GM23338 (cell line): ENCODE measurements around the gene GOLGA2. TPM values are rescaled to one million over a fixed set of nuclear protein-coding genes. Genes with fewer than 3 reads are reported as not detected.

Experiments used
- EZH2 ChIP-seq: fragments of 200-600 bp; sonication (generic); IDR thresholded peaks from one replicate; pipeline ENCODE4 v1.8.0; 2017; ENCODE audit warnings: antibody characterized with exemption, mild to moderate bottlenecking, low read depth; ENCODE audit not compliant: unreplicated experiment
- EZH2phosphoT487 ChIP-seq: fragments of 200-600 bp; sonication (generic); IDR thresholded peaks from one replicate; pipeline ENCODE4 v1.8.1; 2018; ENCODE audit warnings: antibody characterized with exemption; ENCODE audit not compliant: unreplicated experiment
- NANOG ChIP-seq: IDR thresholded peaks from 2 replicates; pipeline ENCODE4 v1.6.1; 2016; ENCODE audit warnings: antibody characterized with exemption, borderline replicate concordance
- ZNF114 ChIP-seq: fragments of 250-450 bp; sonication (Bioruptor Pico); IDR thresholded peaks from 2 replicates; pipeline ENCODE4 v1.5.0; 2020; ENCODE audit warnings: mild to moderate bottlenecking, moderate library complexity
- ZNF331 ChIP-seq: fragments of 250-450 bp; sonication (Bioruptor Pico); IDR thresholded peaks from 2 replicates; pipeline ENCODE4 v1.5.0; 2020; ENCODE audit warnings: low read depth, mild to moderate bottlenecking, moderate library complexity
- polyA plus RNA-seq: library from polyadenylated mRNA; unstranded; fragments of >200 nt; fragmentation: Nextera tagmentation; extraction: Ambion mirVana; gene quantifications from 2 replicates; pipeline ENCODE4 v1.2.1, GENCODE V29; 2016
- total RNA-seq: library from RNA; depleted of rRNA; stranded (reverse); fragments of >200 nt; shearing (Covaris generic); gene quantifications from 2 replicates; pipeline ENCODE4 v1.2.3, GENCODE V29; 2014
- TF ChIP-seq, protein P1 (sequence below): fragments of 250-450 bp; sonication (Bioruptor Pico); IDR thresholded peaks from 2 replicates; pipeline ENCODE4 v1.5.0; 2020; ENCODE audit warnings: mild to moderate bottlenecking, moderate library complexity
- TF ChIP-seq, protein P2 (sequence below): IDR thresholded peaks from one replicate; pipeline ENCODE4 v1.6.1; 2018; ENCODE audit warnings: antibody characterized with exemption; ENCODE audit not compliant: unreplicated experiment

GOLGA2 gene
- total and polyA plus RNA-seq, 2 experiments from 2014 or later = 32.6 to 48.4 TPM

DNA sequence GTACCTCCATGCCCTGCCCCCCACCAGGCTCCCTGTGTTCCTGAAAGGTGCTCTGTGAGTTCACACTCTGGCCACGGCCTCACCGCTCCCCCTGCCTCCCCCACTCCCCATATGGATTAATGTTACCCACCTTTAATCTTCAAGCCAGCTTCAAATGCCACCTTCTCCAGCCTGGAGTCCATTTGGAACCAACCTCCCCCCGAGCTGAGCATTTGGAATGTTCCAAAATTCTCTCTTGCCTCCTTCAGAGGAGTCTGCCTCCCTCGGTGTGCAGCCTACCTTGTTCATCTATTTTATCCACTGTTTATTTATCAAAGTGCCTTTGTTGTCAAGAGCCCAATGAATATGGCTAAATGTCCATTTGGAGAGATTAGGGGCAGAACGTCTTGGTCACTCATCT, 4.3 kb downstream of the GOLGA2 start (continued):
- TF ChIP-seq, protein P1, sequence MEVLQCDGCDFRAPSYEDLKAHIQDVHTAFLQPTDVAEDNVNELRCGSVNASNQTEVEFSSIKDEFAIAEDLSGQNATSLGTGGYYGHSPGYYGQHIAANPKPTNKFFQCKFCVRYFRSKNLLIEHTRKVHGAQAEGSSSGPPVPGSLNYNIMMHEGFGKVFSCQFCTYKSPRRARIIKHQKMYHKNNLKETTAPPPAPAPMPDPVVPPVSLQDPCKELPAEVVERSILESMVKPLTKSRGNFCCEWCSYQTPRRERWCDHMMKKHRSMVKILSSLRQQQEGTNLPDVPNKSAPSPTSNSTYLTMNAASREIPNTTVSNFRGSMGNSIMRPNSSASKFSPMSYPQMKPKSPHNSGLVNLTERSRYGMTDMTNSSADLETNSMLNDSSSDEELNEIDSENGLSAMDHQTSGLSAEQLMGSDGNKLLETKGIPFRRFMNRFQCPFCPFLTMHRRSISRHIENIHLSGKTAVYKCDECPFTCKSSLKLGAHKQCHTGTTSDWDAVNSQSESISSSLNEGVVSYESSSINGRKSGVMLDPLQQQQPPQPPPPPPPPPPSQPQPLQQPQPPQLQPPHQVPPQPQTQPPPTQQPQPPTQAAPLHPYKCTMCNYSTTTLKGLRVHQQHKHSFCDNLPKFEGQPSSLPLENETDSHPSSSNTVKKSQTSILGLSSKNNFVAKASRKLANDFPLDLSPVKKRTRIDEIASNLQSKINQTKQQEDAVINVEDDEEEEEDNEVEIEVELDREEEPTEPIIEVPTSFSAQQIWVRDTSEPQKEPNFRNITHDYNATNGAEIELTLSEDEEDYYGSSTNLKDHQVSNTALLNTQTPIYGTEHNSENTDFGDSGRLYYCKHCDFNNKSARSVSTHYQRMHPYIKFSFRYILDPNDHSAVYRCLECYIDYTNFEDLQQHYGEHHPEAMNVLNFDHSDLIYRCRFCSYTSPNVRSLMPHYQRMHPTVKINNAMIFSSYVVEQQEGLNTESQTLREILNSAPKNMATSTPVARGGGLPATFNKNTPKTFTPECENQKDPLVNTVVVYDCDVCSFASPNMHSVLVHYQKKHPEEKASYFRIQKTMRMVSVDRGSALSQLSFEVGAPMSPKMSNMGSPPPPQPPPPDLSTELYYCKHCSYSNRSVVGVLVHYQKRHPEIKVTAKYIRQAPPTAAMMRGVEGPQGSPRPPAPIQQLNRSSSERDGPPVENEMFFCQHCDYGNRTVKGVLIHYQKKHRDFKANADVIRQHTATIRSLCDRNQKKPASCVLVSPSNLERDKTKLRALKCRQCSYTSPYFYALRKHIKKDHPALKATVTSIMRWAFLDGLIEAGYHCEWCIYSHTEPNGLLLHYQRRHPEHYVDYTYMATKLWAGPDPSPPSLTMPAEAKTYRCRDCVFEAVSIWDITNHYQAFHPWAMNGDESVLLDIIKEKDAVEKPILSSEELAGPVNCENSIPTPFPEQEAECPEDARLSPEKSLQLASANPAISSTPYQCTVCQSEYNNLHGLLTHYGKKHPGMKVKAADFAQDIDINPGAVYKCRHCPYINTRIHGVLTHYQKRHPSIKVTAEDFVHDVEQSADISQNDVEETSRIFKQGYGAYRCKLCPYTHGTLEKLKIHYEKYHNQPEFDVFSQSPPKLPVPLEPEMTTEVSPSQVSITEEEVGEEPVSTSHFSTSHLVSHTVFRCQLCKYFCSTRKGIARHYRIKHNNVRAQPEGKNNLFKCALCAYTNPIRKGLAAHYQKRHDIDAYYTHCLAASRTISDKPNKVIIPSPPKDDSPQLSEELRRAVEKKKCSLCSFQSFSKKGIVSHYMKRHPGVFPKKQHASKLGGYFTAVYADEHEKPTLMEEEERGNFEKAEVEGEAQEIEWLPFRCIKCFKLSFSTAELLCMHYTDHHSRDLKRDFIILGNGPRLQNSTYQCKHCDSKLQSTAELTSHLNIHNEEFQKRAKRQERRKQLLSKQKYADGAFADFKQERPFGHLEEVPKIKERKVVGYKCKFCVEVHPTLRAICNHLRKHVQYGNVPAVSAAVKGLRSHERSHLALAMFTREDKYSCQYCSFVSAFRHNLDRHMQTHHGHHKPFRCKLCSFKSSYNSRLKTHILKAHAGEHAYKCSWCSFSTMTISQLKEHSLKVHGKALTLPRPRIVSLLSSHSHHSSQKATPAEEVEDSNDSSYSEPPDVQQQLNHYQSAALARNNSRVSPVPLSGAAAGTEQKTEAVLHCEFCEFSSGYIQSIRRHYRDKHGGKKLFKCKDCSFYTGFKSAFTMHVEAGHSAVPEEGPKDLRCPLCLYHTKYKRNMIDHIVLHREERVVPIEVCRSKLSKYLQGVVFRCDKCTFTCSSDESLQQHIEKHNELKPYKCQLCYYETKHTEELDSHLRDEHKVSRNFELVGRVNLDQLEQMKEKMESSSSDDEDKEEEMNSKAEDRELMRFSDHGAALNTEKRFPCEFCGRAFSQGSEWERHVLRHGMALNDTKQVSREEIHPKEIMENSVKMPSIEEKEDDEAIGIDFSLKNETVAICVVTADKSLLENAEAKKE = no peak
- no peak for TF ChIP-seq EZH2
- TF ChIP-seq, protein P2, sequence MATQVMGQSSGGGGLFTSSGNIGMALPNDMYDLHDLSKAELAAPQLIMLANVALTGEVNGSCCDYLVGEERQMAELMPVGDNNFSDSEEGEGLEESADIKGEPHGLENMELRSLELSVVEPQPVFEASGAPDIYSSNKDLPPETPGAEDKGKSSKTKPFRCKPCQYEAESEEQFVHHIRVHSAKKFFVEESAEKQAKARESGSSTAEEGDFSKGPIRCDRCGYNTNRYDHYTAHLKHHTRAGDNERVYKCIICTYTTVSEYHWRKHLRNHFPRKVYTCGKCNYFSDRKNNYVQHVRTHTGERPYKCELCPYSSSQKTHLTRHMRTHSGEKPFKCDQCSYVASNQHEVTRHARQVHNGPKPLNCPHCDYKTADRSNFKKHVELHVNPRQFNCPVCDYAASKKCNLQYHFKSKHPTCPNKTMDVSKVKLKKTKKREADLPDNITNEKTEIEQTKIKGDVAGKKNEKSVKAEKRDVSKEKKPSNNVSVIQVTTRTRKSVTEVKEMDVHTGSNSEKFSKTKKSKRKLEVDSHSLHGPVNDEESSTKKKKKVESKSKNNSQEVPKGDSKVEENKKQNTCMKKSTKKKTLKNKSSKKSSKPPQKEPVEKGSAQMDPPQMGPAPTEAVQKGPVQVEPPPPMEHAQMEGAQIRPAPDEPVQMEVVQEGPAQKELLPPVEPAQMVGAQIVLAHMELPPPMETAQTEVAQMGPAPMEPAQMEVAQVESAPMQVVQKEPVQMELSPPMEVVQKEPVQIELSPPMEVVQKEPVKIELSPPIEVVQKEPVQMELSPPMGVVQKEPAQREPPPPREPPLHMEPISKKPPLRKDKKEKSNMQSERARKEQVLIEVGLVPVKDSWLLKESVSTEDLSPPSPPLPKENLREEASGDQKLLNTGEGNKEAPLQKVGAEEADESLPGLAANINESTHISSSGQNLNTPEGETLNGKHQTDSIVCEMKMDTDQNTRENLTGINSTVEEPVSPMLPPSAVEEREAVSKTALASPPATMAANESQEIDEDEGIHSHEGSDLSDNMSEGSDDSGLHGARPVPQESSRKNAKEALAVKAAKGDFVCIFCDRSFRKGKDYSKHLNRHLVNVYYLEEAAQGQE = no peak
- no peak for TF ChIP-seq ZNF331 (CRISPR knock-in tag)
- TF ChIP-seq EZH2phosphoT487 = no peak
- TF ChIP-seq ZNF114 (CRISPR knock-in tag) = no peak
- TF ChIP-seq NANOG = no peak
